Ecto neural progenitor cell (in vitro differentiated cells): ENCODE data around the gene KLF16.

ENCODE experiments used
- DNase-seq: peaks from one replicate; pipeline ENCODE4 v3.0.0-alpha.2; 2018; ENCODE audit warnings: low spot score

Gene KLF16

GRCh38 chr19:1819341-1820255 lies 43.8 kb downstream of the KLF16 start:
- DNase-seq: no peak

- DNase-seq: no peak
Observed at GRCh38 chr19:1818549-1819195, 44.7 kb downstream of the KLF16 start.

GRCh38 chr19:1817553-1818179 lies 45.7 kb downstream of the KLF16 start:
- no peak for DNase-seq

GRCh38 chr19:1816530-1817298 lies 46.7 kb downstream of the KLF16 start:
- no peak for DNase-seq

GRCh38 chr19:1815605-1816529 lies 47.5 kb downstream of the KLF16 start:
- no peak for DNase-seq

- no peak for DNase-seq
Observed at GRCh38 chr19:1814833-1815604, 48.4 kb downstream of the KLF16 start.

- DNase-seq: no peak
Observed at GRCh38 chr19:1814391-1814790, 49.0 kb downstream of the KLF16 start.

GRCh38 chr19:1813192-1814182 lies 49.9 kb downstream of the KLF16 start:
- no peak for DNase-seq

GRCh38 chr19:1812426-1813191 lies 50.8 kb downstream of the KLF16 start:
- peak; percentile 95 for DNase-seq

GRCh38 chr19:1811942-1812425 lies 51.4 kb downstream of the KLF16 start, which contains the start of gene ATP8B3:
Gene ATP8B3, minus strand, starts transcription at chr19:1812276. Its CDS starts 540 bp downstream, at chr19:1811736.
- DNase-seq: no peak

GRCh38 chr19:1811472-1811894 lies 51.9 kb downstream of the KLF16 start:
- no peak for DNase-seq

GRCh38 chr19:1810439-1811160 lies 52.8 kb downstream of the KLF16 start:
- no peak for DNase-seq

GRCh38 chr19:1809678-1810077 lies 53.7 kb downstream of the KLF16 start:
- no peak for DNase-seq

- no peak for DNase-seq
Observed at GRCh38 chr19:1808395-1808731, 55.0 kb downstream of the KLF16 start.

GRCh38 chr19:1807695-1808394 lies 55.5 kb downstream of the KLF16 start:
- no peak for DNase-seq

- no peak for DNase-seq
Observed at GRCh38 chr19:1807030-1807694, 56.2 kb downstream of the KLF16 start.
